ENCODE measurements around the gene TNS1.

- TF ChIP-seq SP1 (IDR thresholded peaks at IDR 0.05): no peak
- TF ChIP-seq FOXM1 (IDR thresholded peaks at IDR 0.05; ENCODE audit: borderline replicate concordance): no peak
- TF ChIP-seq ZNF384 (IDR thresholded peaks at IDR 0.05): no peak
Observed at GRCh38 chr2:217960351-217960750, 42.4 kb downstream of the TNS1 start.

Data from HEK293T (cell line).